GM23248 (cell line): ENCODE results near the gene B4GALNT1. TPM values are rescaled to one million over a fixed set of nuclear protein-coding genes. Genes with fewer than 3 reads are reported as not detected.
"Not testable (repeated sequence)": the region's sequence is repeated elsewhere in the genome, so short reads cannot be mapped to it uniquely, and the experiment has no call there.

Experiments used
- DNase-seq: peaks from one replicate; pipeline ENCODE4 v3.0.0-alpha.2; 2015
- H2AFZ ChIP-seq: fragments of 200-600 bp; sonication (generic); 2 replicates; pipeline ENCODE4 v1.6.1; 2016; ENCODE audit warnings: antibody characterized with exemption
- H3F3A ChIP-seq: fragments of 200-600 bp; sonication (generic); 2 replicates; pipeline ENCODE4 v1.6.1; 2016; ENCODE audit warnings: mild to moderate bottlenecking, antibody characterized with exemption, mixed run types; ENCODE audit not compliant: insufficient read depth
- H3K27ac ChIP-seq: fragments of 200-600 bp; sonication (generic); 2 replicates; pipeline ENCODE4 v1.5.1; 2016; ENCODE audit warnings: mild to moderate bottlenecking
- H3K27me3 ChIP-seq: fragments of 200-600 bp; sonication (generic); replicated peaks from 2 replicates; pipeline ENCODE4 v1.6.1; 2016; ENCODE audit warnings: mild to moderate bottlenecking; ENCODE audit not compliant: insufficient read depth
- H3K36me3 ChIP-seq: fragments of 200-600 bp; sonication (generic); 2 replicates; pipeline ENCODE4 v1.6.1; 2016; ENCODE audit warnings: low read depth, mild to moderate bottlenecking
- H3K4me1 ChIP-seq: fragments of 200-600 bp; sonication (generic); 2 replicates; pipeline ENCODE4 v1.6.1; 2016; ENCODE audit warnings: mild to moderate bottlenecking; ENCODE audit not compliant: insufficient read depth
- H3K4me2 ChIP-seq: fragments of 200-600 bp; sonication (generic); one replicate; pipeline ENCODE4 v1.6.1; 2016; ENCODE audit warnings: mild to moderate bottlenecking; ENCODE audit not compliant: unreplicated experiment
- H3K4me3 ChIP-seq: fragments of 200-600 bp; sonication (generic); 2 replicates; pipeline ENCODE4 v1.5.1; 2016; ENCODE audit warnings: mild to moderate bottlenecking
- H3K79me2 ChIP-seq: fragments of 200-600 bp; sonication (generic); 2 replicates; pipeline ENCODE4 v1.6.1; 2016; ENCODE audit warnings: mild to moderate bottlenecking; ENCODE audit not compliant: insufficient read depth
- H3K9ac ChIP-seq: fragments of 200-600 bp; sonication (generic); 2 replicates; pipeline ENCODE4 v1.6.1; 2016; ENCODE audit warnings: mild to moderate bottlenecking
- H3K9me2 ChIP-seq: fragments of 200-600 bp; sonication (generic); 2 replicates; pipeline ENCODE4 v1.6.1; 2016; ENCODE audit warnings: mixed run types, mild to moderate bottlenecking, moderate library complexity; ENCODE audit not compliant: insufficient read depth
- H3K9me3 ChIP-seq: fragments of 200-600 bp; sonication (generic); one replicate; pipeline ENCODE4 v1.6.1; 2017; ENCODE audit warnings: low read depth
- H4K20me1 ChIP-seq: fragments of 200-600 bp; sonication (generic); 2 replicates; pipeline ENCODE4 v1.6.0; 2016; ENCODE audit not compliant: insufficient read depth
- EZH2 ChIP-seq: fragments of 200-600 bp; sonication (generic); IDR thresholded peaks from 2 replicates; pipeline ENCODE4 v1.6.1; 2018; ENCODE audit warnings: antibody characterized with exemption, mild to moderate bottlenecking; ENCODE audit not compliant: insufficient read depth, poor library complexity, severe bottlenecking
- EZH2phosphoT487 ChIP-seq: fragments of 200-600 bp; sonication (generic); IDR thresholded peaks from 2 replicates; pipeline ENCODE4 v1.6.1; 2018; ENCODE audit warnings: antibody characterized with exemption, moderate library complexity, mild to moderate bottlenecking, low read depth; ENCODE audit not compliant: insufficient read depth
- WGBS, 2 experiments: methylation state at CpG; one replicate each; pipeline ENCODE4 v1.1.6; 2015 to 2017; ENCODE audit warnings: low lambda C conversion rate in 2 of 2, low coverage in 1 of 2; ENCODE audit errors: missing lambda C conversion rate in 2 of 2; 5-methylcytosine and 5-hydroxymethylcytosine counted together
- in situ Hi-C: fragments of 300-500 bp; cut with MboI; formaldehyde crosslinking; loops from 2 replicates; pipeline ENCODE4 v1.15.0; 2020
- polyA plus RNA-seq: library from polyadenylated mRNA; unstranded; fragments of >200 nt; fragmentation: Nextera tagmentation; extraction: Ambion mirVana; gene quantifications from 2 replicates; pipeline ENCODE4 v1.2.1, GENCODE V29; 2016
- total RNA-seq: library from RNA; depleted of rRNA; stranded (reverse); fragments of >200 nt; shearing (Covaris generic); gene quantifications from 2 replicates; pipeline ENCODE4 v1.2.3, GENCODE V29; 2014

Gene B4GALNT1
- total and polyA plus RNA-seq, 2 experiments from 2014 or later, result 5.4 to 8.6 TPM

DNA sequence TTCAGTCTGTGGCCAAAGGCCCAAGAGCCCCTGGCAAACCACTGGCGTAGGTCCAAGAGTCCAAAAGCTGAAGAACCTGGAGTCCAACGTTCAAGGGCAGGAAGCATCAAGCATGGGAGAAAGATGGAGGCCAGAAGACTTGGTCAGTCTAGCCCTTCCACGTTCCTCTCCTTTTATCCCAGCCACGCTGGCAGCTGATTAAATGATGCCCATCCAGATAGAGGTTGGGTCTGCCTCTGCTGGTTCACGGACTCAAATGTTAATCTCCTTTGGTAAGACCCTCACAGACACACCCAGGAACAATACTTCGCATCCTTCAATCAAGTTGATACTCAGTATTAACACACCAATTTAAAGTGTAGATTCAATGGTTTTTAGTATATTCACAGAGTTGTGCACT, 39.8 kb upstream of the B4GALNT1 start:
- no peak overlapping the region for H2AFZ ChIP-seq
- H3K36me3 ChIP-seq, result no peaks in the 10 kb centered on the region
- TF ChIP-seq EZH2phosphoT487 (no peak), EZH2 (no peak)
- H3K4me2 ChIP-seq, result no peak overlapping the region
- DNase-seq, result no peak
- H3F3A ChIP-seq, result no peaks in the 10 kb centered on the region
- H3K4me3 ChIP-seq, result no peak overlapping the region
- in situ Hi-C loops, result no loop called here
- no peak overlapping the region for H3K27ac ChIP-seq
- no peaks in the 10 kb centered on the region for H3K79me2 ChIP-seq
- H3K9ac ChIP-seq, result no peak overlapping the region
- H3K9me2 ChIP-seq, result no peaks in the 10 kb centered on the region
- no peaks in the 10 kb centered on the region for H3K4me1 ChIP-seq
- H3K9me3 ChIP-seq, result no peaks in the 10 kb centered on the region
- peaks cover 15% of the 10 kb centered on the region for H3K27me3 ChIP-seq
- WGBS, 2 experiments, result 41 to 45% methylated on average over 6 of the region's 6 CpGs
- no peaks in the 10 kb centered on the region for H4K20me1 ChIP-seq

DNA sequence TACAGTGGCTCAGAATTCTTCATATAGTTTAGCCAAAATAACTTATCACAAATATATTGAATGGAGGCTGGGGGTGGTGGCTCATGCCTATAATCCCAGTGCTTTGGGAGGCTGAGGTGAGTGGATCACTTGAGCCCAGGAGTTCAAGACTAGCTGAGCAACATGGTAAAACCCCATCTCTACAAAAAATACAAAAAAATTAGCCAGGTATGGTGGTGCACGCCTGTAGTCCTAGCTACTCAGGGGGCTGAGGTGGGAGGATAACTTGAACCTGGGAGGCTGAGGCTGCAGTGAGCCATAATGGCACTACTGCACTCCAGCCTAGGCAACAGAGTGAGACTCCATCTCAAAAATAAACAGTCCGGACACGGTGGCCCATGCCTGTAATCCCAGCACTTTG, 38.8 kb upstream of the B4GALNT1 start:
- in situ Hi-C loops, H3K4me2 ChIP-seq, H3K79me2 ChIP-seq, H3K4me3 ChIP-seq, H2AFZ ChIP-seq, DNase-seq, H3F3A ChIP-seq, H3K4me1 ChIP-seq, H3K27ac ChIP-seq, H3K36me3 ChIP-seq, H3K9me3 ChIP-seq, H4K20me1 ChIP-seq, H3K9me2 ChIP-seq, H3K9ac ChIP-seq: not testable (repeated sequence)
- H3K27me3 ChIP-seq, result peaks cover 15% of the 10 kb centered on the region
- WGBS, 2 experiments, result 73 to 79% methylated on average over 3 of the region's 3 CpGs

GRCh38 chr12:57669691-57670090, 36.7 kb upstream of the B4GALNT1 start:
- DNase-seq, H3K9ac ChIP-seq, H3K36me3 ChIP-seq, H3K9me2 ChIP-seq, H3K9me3 ChIP-seq, H4K20me1 ChIP-seq, H3K4me3 ChIP-seq, H3K4me2 ChIP-seq, H3K4me1 ChIP-seq, H3K79me2 ChIP-seq, in situ Hi-C loops, H2AFZ ChIP-seq, H3K27ac ChIP-seq, H3F3A ChIP-seq: not testable (repeated sequence)
- H3K27me3 ChIP-seq, result peaks cover 15% of the 10 kb centered on the region
- 52% methylated on average over 10 of the region's 10 CpGs for WGBS, 2 experiments

GRCh38 chr12:57666897-57667296, 33.9 kb upstream of the B4GALNT1 start:
- Histone ChIP-seq H3K9me3 (no peaks in the 10 kb centered on the region), H3K4me3 (no peak overlapping the region), H3K27me3 (peaks cover 15% of the 10 kb centered on the region), H2AFZ (no peak overlapping the region), H3K79me2 (no peaks in the 10 kb centered on the region), H4K20me1 (no peaks in the 10 kb centered on the region), H3K9me2 (no peaks in the 10 kb centered on the region), H3K4me1 (no peaks in the 10 kb centered on the region), H3K27ac (no peak overlapping the region), H3K36me3 (no peaks in the 10 kb centered on the region), H3K4me2 (no peak overlapping the region), H3F3A (no peaks in the 10 kb centered on the region), H3K9ac (no peak overlapping the region)
- TF ChIP-seq EZH2 (no peak), EZH2phosphoT487 (no peak)
- in situ Hi-C loops, result no loop called here
- 49 to 63% methylated on average over 5 of the region's 5 CpGs for WGBS, 2 experiments
- DNase-seq, result no peak

GRCh38 chr12:57665066-57665820, 32.2 kb upstream of the B4GALNT1 start:
- H3K79me2 ChIP-seq, H2AFZ ChIP-seq, H3K4me1 ChIP-seq, H3K27me3 ChIP-seq, H4K20me1 ChIP-seq, H3K9ac ChIP-seq, H3F3A ChIP-seq, H3K4me3 ChIP-seq, H3K9me2 ChIP-seq, H3K4me2 ChIP-seq, H3K36me3 ChIP-seq, H3K9me3 ChIP-seq, in situ Hi-C loops, DNase-seq, H3K27ac ChIP-seq: not testable (repeated sequence)
- 67 to 76% methylated on average over 15 to 29 of the region's 34 CpGs for WGBS, 2 experiments
